Muscle of leg (tissue), 11 donors: ENCODE results near the gene VDR. TPM values are rescaled to one million over a fixed set of nuclear protein-coding genes. Genes with fewer than 3 reads are reported as not detected.

Experiments used
- DNase-seq: peaks from one replicate; pipeline ENCODE4 v3.0.0; 2013
- H3K27ac ChIP-seq: one replicate; pipeline ENCODE4 v1.5.1; 2013; ENCODE audit warnings: mild to moderate bottlenecking, low read length, control low read depth
- H3K27me3 ChIP-seq: one replicate; pipeline ENCODE4 v1.6.1; 2013; ENCODE audit warnings: low read length; ENCODE audit not compliant: control insufficient read depth, insufficient read depth
- H3K36me3 ChIP-seq: one replicate; pipeline ENCODE4 v1.6.1; 2013; ENCODE audit warnings: low read length; ENCODE audit not compliant: control insufficient read depth, insufficient read depth
- H3K4me1 ChIP-seq: one replicate; pipeline ENCODE4 v1.6.1; 2013; ENCODE audit warnings: low read length; ENCODE audit not compliant: control insufficient read depth, insufficient read depth
- H3K4me3 ChIP-seq: one replicate; pipeline ENCODE4 v1.5.1; 2013; ENCODE audit warnings: low read length, control low read depth
- H3K9me3 ChIP-seq: replicated peaks from 2 replicates; pipeline ENCODE4 v1.6.1; 2013; ENCODE audit warnings: low read depth, low read length; ENCODE audit not compliant: control insufficient read depth
- WGBS: methylation state at CpG from one replicate; pipeline ENCODE4 v1.1.5; 2013; ENCODE audit warnings: missing lambda C conversion rate; ENCODE audit not compliant: insufficient coverage; 5-methylcytosine and 5-hydroxymethylcytosine counted together
- polyA plus RNA-seq, 8 donors: library from polyadenylated mRNA; unstranded; fragments of 120-200 nt; gene quantifications; one replicate each; pipeline versions ENCODE4 v1.2.1 to v1.2.3, GENCODE V29; 2013; ENCODE audit warnings: inconsistent platforms in 1 of 8, low replicate concordance in 1 of 8; ENCODE audit not compliant: insufficient read length in 8 of 8, insufficient read depth in 1 of 8
- total RNA-seq: library from RNA; stranded (reverse); fragments of 120-200 nt; gene quantifications from one replicate; pipeline ENCODE4 v1.2.4, GENCODE V29; 2013

Gene VDR
- total and polyA plus RNA-seq, 9 donors = 0.23 to 1.0 (median 0.45) TPM

DNA sequence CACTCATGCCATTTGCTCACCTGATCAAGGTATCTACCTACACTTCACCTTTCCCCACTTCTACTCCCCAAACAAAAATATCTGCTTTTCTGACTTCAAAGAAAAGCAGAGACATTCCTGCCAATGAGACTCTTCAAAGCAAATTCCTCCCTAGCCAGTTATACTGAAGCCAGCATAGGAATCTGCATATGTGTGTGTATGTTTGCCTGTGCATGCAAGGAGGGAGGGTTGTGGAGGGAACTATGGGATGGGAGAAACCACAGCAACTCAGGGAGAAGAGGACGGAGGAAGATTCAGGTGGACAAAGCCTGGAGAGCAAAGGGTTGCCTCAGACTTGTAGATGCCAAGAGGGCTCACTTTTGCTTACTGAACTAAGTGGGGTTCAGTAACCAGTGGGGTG lies 26.4 kb upstream of the VDR start:
- no peak overlapping the region for H3K4me3 ChIP-seq
- no peak for DNase-seq
- H3K4me1 ChIP-seq = peaks cover 14% of the 10 kb centered on the region
- no peaks in the 10 kb centered on the region for H3K9me3 ChIP-seq
- H3K27me3 ChIP-seq = peaks cover 5% of the 10 kb centered on the region
- WGBS = 75% methylated on average over 1 of the region's 1 CpG
- H3K27ac ChIP-seq = no peak overlapping the region
- no peaks in the 10 kb centered on the region for H3K36me3 ChIP-seq

DNA sequence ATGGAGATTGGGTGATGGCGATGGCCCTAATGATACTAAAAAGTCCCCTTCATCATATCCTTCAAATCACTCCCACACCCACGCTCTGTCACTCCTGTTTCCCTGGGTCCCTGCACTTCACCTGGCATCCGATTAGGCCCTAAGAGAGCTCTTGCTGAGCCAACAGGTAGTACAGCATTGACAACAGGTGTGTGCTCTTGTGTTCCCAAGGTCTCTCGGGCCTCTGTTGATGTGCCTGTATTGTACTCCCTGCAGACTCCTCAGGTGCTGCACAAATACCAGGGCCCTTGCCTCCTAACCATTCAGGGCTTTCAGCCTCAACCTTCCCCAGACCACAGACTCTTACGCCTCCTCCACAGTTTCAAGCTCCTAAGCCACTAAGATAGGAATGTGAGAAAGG lies 25.8 kb upstream of the VDR start:
- WGBS = 90% methylated on average over 3 of the region's 5 CpGs
- no peak overlapping the region for H3K4me3 ChIP-seq
- no peak overlapping the region for H3K27ac ChIP-seq
- no peaks in the 10 kb centered on the region for H3K36me3 ChIP-seq
- H3K27me3 ChIP-seq = peaks cover 5% of the 10 kb centered on the region
- no peak for DNase-seq
- H3K4me1 ChIP-seq = peaks cover 11% of the 10 kb centered on the region
- no peaks in the 10 kb centered on the region for H3K9me3 ChIP-seq

DNA sequence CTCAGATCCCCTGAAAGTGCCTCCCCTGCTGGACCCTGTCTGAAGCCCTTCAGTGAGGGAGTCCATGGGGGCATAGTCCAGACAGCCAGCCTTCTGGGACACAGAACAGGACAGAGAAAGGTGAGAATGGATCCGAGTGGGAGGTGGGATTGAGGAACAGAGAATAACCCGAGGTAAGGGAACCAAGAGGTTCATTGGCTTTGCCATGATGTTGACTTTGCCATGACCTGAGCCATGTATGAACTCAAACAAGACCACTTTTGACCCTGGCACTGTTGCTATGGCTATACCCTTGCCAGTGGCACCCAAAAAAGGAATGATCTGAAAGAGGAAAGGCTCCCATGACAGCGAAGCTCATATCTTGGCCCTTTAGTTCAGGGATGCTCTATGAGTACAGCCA lies 22.6 kb upstream of the VDR start:
- WGBS = 76% methylated on average over 3 of the region's 3 CpGs
- Histone ChIP-seq H3K36me3 (no peaks in the 10 kb centered on the region), H3K4me1 (no peaks in the 10 kb centered on the region), H3K27ac (no peak overlapping the region), H3K4me3 (no peak overlapping the region), H3K27me3 (peaks cover 5% of the 10 kb centered on the region), H3K9me3 (no peaks in the 10 kb centered on the region)
- DNase-seq = no peak

DNA sequence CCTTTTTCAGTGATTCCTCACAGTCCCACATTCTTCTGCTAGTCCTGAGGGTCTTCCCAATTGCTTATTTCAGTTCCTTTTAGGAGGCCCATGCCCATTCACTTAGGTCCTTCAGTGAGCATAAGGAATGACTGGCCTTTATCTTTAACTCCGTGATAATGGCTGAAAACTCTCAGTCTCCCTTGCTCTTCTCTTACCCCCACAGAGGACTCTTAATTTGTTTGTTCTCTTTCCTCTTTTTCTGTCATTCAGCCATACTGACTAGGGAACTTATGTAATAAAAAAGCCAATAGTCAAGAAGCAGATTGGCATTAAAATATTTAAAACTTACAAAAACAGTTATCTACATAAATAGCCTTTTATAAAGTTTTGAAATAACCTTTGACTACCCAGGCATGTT lies 17.1 kb upstream of the VDR start:
- Histone ChIP-seq H3K36me3 (no peaks in the 10 kb centered on the region), H3K9me3 (no peaks in the 10 kb centered on the region), H3K4me1 (no peaks in the 10 kb centered on the region), H3K27ac (no peak overlapping the region), H3K4me3 (no peak overlapping the region), H3K27me3 (peaks cover 3% of the 10 kb centered on the region)
- DNase-seq = no peak
- no CpG with 5 or more reads among the region's 1 CpG for WGBS

DNA sequence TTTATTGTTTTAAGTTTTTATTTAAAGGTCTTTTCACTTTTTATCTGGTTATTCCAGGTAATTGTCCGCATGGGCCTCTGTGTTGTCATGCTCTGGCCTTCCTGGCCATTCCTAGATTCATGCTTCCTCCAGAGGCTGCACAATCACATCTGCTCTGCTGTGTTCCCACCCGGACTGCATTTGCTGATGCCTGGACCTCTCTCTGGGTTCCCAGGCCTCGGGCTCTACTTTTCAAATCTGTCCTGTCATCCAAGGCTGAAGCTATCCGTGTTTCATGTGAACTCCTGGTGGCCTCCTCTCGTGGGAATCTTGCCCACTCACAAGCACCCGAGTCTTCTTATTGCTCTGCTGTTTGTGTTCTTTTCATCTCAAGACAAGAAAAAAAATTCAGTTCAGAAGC lies 16.1 kb upstream of the VDR start:
- no peak for DNase-seq
- 56% methylated on average over 5 of the region's 6 CpGs for WGBS
- Histone ChIP-seq H3K4me3 (no peak overlapping the region), H3K27ac (no peak overlapping the region), H3K27me3 (no peaks in the 10 kb centered on the region), H3K36me3 (no peaks in the 10 kb centered on the region), H3K4me1 (no peaks in the 10 kb centered on the region), H3K9me3 (no peaks in the 10 kb centered on the region)

DNA sequence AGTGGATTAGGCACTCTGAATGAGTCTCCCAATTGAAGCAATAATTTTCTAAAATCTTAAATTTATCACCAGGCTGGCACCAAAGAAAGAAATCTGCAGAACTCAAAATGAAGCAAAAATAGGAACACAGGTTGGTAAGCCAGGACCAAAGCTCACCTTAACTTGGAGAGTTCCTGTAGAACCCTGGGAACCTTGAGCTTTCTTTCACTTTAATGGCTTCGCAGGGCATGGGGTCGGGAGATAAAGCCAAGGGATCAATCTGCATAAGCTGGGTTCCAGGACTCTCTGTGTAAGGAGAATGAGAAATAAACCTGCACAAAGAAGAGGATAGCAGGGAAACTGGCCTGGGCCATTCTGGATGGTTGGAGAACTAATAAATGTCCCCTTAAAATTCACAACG lies 8.3 kb upstream of the VDR start:
- no peak for DNase-seq
- no peaks in the 10 kb centered on the region for H3K4me1 ChIP-seq
- H3K27me3 ChIP-seq = no peaks in the 10 kb centered on the region
- H3K4me3 ChIP-seq = no peak overlapping the region
- H3K36me3 ChIP-seq = no peaks in the 10 kb centered on the region
- WGBS = 35% methylated on average over 2 of the region's 3 CpGs
- H3K27ac ChIP-seq = no peak overlapping the region
- H3K9me3 ChIP-seq = no peaks in the 10 kb centered on the region

DNA sequence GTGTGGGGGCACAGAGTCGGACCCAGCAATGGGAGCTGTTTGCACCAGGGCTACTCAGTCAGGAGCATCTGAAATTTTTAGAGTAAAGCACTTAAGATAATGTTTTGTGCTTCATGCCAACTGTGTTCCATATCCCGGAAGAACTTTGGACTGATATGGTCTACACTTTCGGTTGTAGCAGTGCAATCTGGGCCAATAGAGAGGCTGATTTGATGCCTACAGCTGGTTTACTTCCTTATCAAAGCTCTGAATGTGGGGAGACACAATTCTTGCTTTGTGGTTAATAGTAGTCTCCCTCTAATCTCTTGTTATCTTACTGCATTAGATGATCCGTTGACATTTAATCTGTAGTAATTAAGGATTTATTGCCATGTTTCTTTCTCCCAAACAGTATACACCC lies 7.8 kb upstream of the VDR start:
- 80% methylated on average over 2 of the region's 4 CpGs for WGBS
- Histone ChIP-seq H3K9me3 (no peaks in the 10 kb centered on the region), H3K36me3 (no peaks in the 10 kb centered on the region), H3K27ac (no peak overlapping the region), H3K27me3 (peaks cover 3% of the 10 kb centered on the region), H3K4me1 (no peaks in the 10 kb centered on the region), H3K4me3 (no peak overlapping the region)
- no peak for DNase-seq

DNA sequence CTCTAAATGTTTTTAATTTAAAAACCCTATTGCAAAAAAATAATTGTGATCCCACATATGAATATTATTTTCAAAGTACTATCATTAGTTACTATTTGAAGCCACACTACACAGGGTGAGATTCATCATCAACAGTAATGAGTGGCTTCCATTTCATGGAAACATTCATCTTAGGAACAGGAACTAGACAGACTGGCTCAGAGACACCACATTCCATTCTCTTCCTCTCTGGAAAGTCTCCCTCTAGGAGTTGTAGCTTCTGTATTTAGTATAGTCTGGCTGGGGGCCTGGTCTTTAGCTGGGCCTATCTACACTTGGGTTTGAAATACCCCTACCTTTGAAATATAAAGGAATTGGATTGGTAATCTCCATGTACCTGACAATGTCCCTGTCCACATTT lies 6.2 kb upstream of the VDR start:
- no peaks in the 10 kb centered on the region for H3K9me3 ChIP-seq
- peaks cover 11% of the 10 kb centered on the region for H3K27me3 ChIP-seq
- no peak overlapping the region for H3K27ac ChIP-seq
- no peak for DNase-seq
- no peaks in the 10 kb centered on the region for H3K36me3 ChIP-seq
- H3K4me3 ChIP-seq = no peak overlapping the region
- H3K4me1 ChIP-seq = no peaks in the 10 kb centered on the region

DNA sequence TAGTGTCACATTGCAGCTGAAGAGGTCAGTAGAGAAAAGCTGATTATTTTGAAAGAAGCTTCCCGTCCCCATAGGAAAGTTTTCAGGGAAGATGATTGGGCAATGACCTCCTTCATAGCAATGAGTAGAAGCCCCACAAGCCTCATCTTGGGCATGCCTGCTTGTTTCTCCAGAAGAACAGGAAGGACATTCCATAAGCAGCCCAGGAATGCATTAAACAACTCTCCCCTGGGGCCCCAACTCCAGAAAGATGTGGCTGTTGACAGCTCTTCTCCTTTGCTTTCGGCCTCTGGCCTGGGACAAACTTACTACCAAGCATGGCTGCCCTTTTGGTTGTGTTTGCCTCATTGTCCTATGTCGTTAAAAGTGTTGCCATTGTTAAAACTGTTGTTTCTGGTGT lies 5.7 kb upstream of the VDR start:
- no peak overlapping the region for H3K27ac ChIP-seq
- no CpG with 5 or more reads among the region's 3 CpGs for WGBS
- no peaks in the 10 kb centered on the region for H3K9me3 ChIP-seq
- H3K27me3 ChIP-seq = peaks cover 16% of the 10 kb centered on the region
- H3K4me1 ChIP-seq = peaks cover 2% of the 10 kb centered on the region
- H3K36me3 ChIP-seq = no peaks in the 10 kb centered on the region
- H3K4me3 ChIP-seq = no peak overlapping the region
- DNase-seq = no peak

DNA sequence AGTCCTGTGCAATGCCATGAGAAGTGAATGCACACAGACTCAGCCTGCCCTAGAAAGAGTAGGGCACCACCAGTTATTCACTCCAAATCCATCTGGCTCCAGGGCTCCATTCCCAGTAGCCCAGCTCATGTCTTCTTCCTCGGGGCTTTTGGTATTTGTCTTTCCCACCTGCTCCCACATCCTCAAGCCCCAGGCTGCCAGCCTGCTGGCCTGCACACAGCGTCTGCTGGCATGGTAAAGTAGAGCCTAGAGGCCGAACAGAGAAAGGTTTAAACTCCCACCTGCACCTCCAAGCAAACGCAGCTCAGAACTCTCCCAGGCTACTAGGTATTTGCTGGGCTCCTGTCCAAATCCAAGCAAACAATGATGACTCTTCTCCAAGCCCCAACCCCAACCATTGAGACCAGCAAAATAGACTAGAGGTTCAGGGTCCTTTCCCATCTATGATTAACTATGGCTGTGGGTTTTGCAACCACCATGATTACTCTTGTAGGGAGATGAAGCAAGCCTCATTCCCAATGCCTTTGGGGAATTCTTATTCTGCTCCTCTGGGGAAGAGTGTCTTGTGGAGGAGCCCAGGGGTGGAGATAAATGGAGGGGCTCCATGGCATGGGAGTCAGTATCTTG lies 5.2 kb upstream of the VDR start:
- Histone ChIP-seq H3K27me3 (peaks cover 22% of the 10 kb centered on the region), H3K4me3 (no peak overlapping the region), H3K4me1 (peaks cover 7% of the 10 kb centered on the region), H3K36me3 (no peaks in the 10 kb centered on the region), H3K27ac (no peak overlapping the region), H3K9me3 (no peaks in the 10 kb centered on the region)
- WGBS = 44% methylated on average over 1 of the region's 4 CpGs
- DNase-seq = no peak

DNA sequence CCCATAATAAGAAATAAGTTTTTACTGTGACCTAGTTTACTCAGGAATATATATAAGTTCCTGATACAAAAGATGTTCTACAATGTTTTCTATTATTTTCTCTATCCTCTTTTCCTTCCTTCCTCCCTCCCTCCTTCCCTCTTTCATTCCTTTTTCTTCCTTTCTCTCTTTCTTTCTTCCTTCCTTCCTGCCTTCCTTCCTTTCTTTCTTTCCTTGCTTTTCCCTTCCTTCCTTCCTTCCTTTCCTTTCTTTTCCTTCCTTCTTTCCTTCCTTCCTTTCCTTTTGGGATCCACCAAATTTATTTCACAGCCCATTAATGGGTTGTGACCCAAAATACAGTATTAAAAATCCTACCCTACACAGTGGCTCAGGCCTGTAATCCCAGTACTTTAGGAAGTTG lies 3.9 kb upstream of the VDR start:
- no peak for DNase-seq
- Histone ChIP-seq H3K9me3 (no peaks in the 10 kb centered on the region), H3K27ac (no peak overlapping the region), H3K4me3 (no peak overlapping the region), H3K27me3 (peaks cover 33% of the 10 kb centered on the region), H3K4me1 (peaks cover 19% of the 10 kb centered on the region), H3K36me3 (no peaks in the 10 kb centered on the region)
